Measurements from ENCODE around the gene TRPM7.

- TF ChIP-seq SUZ12 (IDR thresholded peaks at IDR 0.05; ENCODE audit: extremely low read depth, insufficient read depth, insufficient read length): no peak
- no peak for TF ChIP-seq YY1 (IDR thresholded peaks at IDR 0.05; ENCODE audit: insufficient read depth, insufficient read length)
- no peak for TF ChIP-seq ZNF274 (IDR thresholded peaks at IDR 0.05; ENCODE audit: low read depth, low read length)
Measured at GRCh38 chr15:50669611-50670010, 17.0 kb downstream of the TRPM7 start.
